ENCODE results near the gene NIPA2.

The NIPA2 gene

DNA sequence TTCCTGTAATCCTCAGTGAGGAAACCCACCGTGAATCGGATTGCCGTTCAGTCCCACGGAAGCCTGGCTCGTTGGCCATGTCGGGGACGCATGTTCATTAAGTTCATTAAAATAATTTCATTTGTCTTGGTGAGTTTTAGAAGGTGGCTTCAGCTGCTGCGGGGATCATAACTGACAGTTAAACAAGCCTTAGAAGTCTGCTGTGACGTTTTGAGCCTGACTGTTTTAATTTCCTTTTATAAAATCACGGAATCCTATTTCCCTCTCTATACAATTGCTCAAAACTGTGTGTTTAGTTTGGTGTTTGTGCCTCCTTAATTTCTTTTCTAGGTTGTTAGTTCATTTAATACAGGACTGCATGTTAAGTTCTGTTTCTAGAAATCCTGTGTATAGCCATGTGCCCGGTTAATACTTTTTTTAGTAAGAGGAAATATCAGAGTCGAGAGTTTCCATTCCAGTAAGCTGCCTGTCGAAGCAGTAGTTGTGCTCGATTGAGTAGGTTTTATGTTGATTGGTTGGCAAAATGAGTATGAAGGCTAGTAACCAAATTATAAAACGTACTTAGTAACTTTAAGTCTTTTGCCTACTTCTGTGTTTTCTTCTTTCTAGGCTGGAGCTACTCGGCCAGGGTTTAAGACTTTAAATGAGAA lies 705 bp downstream of the NIPA2 start:
- DNase-seq (ENCODE audit: low read depth in 2 of 2): no peak

DNA sequence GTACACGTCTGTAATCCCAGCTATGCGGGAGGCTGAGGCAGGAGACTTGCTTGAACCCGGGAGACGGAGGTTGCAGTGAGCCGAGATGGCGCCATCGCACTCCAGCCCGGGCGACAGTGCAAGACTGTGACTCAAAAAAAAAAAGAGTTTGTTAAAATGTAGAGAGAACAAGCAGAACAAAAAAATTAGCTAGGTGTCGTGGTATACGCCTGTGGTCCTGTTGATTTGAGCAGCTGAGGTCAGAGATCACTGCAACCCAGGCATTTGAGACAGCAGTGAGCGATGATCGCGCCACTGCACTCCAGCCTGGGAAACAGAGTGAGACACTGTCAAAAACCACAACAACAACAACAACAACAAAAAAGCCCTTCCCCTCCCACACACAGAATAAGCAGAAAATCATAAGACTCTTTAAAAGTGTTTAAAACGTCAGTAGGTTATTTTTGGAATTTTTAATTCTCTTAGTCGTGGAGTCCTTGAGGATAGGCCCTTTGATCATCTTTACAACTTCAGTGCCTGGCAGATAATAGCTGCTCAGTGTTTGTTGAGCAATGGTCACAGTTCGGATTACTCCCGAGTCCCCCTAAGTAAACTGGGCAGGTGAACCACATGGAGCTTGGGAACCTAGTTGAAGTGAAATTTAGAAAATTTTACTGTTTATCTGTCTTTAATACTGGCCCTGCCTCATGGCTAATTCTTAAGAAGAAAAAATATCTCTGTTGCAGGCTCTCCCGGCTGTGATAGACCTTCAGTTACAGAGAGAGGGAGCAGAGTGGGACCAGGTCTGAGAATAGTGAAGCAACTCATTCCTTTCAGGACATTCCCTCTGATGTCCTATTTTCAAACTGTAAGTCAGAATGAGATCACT lies 6.2 kb downstream of the NIPA2 start:
- DNase-seq (ENCODE audit: low read depth in 2 of 2): no peak

DNA sequence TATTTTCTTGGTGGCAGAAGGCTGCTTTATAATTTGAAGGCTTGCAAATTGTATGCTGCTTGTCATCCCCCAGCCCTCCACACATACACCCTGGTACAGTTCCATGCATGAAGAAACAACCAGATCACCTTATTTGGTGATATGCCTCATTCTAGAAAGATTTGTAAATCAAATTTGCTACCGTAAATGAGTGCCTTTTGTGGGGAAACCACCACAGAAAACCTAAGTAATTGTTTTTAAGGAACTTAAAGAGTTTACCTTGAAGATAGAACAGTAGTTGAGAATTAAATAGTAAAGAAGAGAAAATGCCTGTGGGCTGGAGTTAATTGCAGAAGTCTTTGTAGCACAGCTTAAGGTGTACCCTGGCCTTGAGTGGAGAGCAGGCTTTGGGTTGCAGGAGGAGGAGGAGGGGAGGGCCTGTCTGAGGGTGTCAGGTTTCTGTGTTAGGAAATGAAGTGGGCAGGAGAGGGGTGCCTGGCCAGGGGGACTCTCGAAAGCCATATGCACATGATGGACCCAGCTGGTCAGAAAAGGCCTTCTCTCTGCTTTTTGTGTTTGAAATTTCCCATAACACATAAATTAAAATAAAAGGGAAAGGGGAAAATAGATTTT lies 6.9 kb downstream of the NIPA2 start:
- no peak for DNase-seq (ENCODE audit: low read depth in 2 of 2)

DNA sequence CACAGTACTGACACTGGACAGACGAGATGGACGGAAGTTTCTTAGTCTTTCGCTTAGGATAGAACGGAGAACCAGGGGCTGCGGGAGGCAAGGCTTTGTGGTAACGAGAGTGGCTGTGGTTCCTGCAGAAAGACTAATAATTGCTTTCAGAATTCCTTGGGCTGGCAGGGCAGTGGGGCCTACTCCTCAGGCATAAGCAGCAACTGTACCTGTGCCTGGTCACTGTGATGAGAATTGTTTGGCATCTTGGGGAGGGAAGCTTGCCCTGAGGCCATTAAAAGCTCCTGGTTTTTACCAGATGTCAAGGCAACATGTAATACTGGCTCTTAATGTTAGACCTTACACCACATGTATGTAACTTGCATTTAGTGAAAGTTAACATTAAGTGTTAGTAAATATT lies 7.6 kb downstream of the NIPA2 start:
- no peak for DNase-seq (ENCODE audit: low read depth in 2 of 2)

DNA sequence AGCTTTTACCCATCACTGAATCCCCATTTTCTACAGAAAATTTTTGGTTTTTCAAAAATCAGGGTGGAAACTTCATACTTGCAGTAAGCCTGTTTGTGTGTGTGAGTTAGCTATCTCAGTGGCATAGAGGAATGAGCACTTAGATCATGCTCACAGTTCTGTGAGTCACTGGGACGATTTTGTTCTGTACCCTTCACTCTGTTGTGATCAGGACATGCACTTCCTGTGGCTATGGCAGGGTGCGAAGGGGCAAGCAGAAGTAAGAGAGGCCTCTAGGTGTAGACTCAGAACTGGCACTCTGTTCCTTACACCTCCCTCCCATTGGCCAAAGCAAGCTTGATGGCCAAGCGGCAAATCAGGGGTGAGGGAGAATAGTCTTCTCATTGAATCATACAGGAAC lies 11.6 kb downstream of the NIPA2 start:
- DNase-seq (ENCODE audit: low read depth in 2 of 2): no peak

DNA sequence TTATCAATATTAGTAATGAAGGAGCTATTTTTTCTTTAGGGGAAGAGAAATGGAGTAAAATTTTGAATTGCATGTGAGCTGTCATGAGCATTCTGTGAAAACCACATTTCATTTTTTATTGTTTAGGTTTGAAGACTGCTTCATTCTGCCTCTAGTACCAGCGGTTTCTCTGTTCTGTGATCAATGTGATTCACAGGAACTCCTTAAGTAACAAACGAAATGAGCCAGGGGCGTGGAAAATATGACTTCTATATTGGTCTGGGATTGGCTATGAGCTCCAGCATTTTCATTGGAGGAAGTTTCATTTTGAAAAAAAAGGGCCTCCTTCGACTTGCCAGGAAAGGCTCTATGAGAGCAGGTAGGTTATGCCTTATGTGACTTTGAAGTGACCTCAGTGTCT lies 13.0 kb downstream of the NIPA2 start:
- no peak for DNase-seq (ENCODE audit: low read depth in 2 of 2)

DNA sequence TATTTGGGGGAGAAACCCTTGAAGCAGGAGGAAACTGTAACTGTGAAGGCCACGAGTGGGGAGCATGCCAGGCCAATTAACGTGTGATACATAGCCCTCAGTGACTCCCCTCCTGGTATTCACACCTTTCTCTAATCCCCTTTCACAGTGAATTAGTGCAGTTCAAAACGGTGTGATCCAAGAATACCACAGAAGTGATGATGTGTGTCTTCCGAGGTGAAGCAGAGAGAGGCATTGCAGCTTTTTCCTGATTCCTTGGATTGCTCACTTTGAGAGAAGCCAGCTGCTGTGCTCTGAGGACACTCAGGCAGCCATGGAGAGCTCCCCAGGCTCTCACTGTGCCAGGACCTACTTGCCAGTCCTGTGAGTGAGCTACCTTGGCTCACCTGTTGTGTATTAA lies 17.3 kb downstream of the NIPA2 start:
- DNase-seq (ENCODE audit: low read depth in 2 of 2): no peak

DNA sequence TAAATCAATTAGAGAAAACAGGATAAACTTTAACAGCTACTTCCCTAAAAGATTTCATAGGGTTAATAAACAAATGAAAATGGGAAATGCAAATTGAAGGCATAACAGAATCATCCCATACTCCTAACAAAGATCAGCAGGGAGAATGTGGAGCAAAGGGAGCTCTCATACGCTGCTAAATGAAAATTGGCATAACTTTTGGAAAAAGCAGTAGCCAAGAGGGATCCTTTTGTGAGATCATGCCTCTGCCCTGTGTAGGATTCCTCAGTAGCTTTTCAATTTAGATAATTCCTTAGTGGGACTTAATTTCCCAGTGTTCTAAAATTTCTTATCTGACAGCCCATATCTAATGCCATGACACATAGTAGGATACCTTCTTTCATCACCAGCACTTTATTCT lies 18.2 kb downstream of the NIPA2 start:
- DNase-seq (ENCODE audit: low read depth in 2 of 2): no peak

DNA sequence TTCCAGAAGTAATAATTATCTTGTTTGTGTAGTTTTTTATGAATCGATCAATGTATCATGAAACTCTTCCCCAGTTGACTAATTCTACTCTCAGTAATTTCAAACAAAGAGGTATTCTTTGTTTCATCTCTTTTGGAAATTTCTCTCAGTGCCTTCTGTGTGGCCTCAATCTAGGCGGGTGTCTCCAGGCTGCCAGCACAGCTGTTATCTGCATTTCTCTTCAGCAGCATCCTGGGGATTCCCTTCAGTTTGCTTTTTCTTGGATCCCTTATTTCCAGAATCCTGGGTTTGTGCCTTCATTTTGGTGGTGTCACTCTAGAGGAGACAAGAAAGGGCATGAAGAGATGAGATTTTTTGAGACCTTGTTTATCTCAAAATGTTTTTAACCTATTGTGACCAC lies 22.7 kb downstream of the NIPA2 start:
- no peak for DNase-seq (ENCODE audit: low read depth in 2 of 2)

DNA sequence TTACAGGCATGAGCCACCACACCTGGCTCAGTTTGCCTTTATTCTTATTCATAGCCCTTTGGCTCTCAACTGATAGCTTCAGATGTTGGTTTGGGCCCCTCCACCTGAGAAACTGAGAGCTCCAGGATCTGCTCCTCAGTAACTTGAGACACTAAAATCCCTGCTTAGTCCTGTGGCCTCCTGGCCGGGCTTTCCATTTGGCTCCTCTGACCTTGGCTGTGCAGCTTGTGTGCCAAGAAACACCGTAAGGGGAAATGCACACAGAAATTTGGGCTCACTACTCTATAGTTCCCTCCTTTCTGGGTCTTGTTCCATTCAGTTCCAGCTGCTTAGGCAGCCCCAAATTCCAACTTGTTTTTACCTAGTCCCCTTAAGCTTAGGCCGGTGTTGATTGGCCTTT lies 24.9 kb downstream of the NIPA2 start:
- no peak for DNase-seq (ENCODE audit: low read depth in 2 of 2)

DNA sequence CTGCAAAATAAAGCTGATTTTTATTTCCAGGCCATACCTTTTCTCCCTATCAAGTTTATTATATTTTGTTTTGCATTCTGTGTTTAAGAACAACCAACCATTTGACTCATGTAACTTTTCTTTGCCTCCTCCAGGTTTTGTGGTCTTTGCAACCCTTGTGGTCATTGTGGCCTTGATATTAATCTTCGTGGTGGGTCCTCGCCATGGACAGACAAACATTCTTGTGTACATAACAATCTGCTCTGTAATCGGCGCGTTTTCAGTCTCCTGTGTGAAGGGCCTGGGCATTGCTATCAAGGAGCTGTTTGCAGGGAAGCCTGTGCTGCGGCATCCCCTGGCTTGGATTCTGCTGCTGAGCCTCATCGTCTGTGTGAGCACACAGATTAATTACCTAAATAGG lies 27.6 kb downstream of the NIPA2 start:
- no peak for DNase-seq (ENCODE audit: low read depth in 2 of 2)

DNA sequence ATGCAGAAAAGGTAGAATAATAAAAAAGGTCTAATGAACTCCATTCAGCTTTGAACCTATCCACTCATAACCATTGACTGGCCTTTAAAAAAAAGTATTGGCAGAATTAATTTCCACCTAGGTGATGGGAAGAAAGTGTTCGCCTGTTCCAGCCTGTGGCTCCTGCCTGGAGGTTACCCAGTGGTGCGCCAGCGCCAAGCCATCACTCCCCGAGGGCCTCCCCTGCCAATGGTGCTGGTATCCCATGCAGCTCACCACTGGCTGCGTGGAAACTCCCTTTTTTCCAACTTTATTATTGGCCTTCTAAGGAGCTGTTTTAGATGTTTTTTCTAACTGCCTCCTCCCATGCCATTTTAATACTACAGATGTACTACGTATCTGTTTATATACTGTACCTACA lies 29.4 kb downstream of the NIPA2 start:
- no peak for DNase-seq (ENCODE audit: low read depth in 2 of 2)

DNA sequence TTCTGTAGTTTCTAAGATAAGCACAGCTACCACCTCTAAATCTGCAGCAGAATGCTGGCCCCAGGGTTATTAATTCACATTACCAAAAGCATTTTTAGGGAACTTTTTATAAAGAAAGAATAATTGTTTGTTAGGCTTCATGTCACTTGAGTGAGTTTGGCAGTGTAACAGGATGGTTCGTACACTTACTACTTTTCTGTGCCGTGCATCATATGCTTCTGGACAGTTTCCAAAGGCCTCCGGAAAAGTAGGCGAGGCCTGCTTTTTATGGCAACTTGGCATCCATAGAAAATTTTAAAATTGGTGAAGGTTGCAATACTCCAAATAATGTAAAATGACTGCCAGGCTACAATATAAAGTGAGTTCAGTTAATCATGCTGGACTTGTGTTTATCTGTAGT lies 30.0 kb downstream of the NIPA2 start:
- no peak for DNase-seq (ENCODE audit: low read depth in 2 of 2)

DNA sequence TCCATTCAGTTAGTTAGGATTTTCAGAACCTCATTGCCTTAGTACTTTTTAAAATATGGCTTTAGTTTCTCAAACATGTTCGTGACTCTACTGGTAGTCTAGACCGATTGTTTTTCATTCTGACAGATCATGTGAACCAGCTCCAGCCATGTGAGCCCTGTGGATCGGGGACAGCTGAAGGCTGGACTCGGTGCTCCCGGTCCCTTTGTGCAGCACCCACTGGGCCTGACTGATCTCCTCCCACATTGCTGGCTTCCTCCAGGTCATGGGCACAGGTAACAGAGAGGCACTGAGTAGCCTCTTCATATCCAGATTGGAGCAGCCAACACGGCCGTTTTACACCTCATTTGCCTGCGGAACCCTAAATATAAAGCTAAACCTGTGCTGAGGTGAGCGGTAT lies 30.5 kb downstream of the NIPA2 start:
- DNase-seq (ENCODE audit: low read depth in 2 of 2): no peak

DNA sequence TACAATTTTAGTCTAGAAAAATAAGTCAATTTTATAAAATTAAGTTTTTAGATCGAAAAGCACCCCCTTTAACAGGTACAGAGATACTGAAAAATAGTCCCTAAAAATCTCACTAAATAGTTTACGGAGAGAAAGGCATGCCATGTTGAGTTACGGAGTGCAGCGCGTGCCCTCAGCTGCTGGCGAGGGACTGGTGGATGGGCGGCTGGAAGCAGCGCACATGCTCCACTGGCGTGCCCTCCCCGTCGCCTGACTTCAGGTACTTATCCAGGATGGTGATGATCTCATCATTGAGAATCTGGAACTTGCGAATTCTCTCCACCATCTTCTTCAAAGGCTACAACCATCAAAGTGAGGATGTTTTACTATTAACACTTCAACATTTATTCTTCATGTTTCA lies 31.4 kb downstream of the NIPA2 start:
- DNase-seq (ENCODE audit: low read depth in 2 of 2): no peak

DNA sequence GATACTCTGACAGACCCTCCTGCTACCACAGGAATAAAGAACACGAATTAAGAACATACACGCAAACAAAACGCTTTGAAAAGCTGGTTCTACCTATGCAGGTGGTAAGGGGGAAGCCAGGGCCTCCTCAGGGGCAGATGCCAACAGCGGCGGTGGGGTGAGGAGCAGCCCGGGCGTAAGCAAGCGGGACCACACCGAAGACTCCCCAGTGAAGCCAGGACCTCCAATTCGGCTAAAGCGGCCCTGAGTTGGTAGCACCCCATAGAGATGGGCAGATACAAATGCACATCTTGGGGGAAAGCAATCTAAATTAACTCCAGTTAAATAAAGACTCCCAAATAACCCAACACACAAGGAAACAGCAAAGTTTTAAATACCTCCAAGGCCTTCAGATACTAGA lies 32.4 kb downstream of the NIPA2 start:
- DNase-seq (ENCODE audit: low read depth in 2 of 2): no peak

DNA sequence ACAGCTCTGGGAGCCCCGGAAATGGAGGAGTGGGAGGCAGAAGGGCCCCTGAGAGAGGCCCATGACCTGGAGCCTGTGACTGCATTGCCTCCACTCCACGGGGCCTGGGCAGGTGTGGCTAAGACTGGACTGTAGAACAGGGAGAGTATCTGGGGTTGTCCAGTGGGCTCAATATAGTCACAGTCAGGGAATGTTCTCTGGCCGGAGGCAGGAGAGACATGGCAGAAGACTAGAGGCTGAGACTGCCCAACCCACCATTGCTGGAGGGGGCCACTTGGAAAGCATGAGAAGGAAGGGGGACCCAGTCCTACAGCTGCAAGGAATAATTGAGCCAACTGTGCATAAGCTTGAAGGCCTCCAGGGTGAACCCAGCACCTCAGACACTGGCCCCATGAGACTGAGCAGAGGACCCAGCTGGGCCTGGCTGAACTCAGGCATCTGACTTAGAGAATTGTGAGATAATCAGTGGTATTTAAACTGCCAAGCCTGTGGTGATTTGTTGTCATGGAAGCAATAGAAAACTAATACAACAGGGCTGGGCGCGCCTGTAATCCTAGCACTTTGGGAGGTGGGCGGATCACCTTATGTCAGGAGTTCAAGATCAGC lies 33.1 kb downstream of the NIPA2 start:
- no peak for DNase-seq (ENCODE audit: low read depth in 2 of 2)

DNA sequence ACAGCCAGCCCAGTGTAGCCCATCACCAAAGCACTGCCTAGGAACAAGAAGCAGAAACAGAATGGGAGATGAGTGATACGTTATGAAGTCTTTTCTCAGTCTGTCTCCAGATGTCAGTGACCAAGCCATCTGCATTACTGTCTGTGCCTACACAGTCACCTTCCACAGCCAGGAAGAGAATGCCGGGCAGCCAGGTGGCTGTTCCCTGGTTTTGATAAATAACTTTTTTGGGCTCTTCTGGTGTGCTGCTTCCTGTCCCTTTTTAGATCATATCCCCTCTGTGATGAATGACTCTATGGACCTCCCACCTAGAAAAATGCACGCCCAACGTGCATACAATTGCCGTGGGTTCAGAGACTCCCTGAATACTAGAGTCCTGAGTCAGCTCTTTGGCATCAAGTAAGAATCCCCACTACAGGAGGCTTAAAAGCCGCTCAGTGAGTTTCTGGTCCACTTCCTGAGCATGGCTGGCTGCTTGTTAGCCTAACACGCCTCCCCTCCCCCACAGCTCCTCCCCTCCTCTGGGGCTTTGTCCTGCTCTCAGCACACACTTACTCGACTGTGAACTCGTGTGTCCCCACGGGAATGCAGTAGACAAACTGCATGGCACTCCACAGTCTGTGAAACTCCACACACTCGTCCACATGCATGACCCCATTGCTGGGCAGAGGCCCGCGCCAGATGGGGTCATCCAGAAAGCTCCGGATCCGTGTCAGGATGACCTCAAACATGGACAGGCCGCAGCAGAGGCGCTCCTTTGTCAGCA lies 34.7 kb downstream of the NIPA2 start:
- no peak for DNase-seq (ENCODE audit: low read depth in 2 of 2)

DNA sequence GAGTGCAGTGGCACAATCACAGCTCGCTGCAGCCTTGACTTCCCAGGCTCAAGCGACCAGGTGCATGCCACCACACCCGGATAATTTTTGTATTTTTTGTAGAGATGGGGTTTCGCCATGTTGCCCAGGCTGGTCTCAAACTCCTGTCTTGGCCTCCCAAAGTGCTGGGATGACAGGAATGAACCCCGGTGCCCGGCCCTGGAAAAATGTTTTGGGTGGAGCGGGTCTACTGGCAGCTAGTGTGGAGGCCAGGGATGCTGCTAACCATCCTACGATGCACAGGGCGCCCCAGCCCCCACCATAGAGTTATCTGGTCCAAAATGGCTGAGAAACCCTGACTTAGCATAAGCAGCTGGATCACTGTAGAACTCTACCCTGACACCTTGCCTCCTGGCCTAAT lies 35.4 kb downstream of the NIPA2 start:
- no peak for DNase-seq (ENCODE audit: low read depth in 2 of 2)

DNA sequence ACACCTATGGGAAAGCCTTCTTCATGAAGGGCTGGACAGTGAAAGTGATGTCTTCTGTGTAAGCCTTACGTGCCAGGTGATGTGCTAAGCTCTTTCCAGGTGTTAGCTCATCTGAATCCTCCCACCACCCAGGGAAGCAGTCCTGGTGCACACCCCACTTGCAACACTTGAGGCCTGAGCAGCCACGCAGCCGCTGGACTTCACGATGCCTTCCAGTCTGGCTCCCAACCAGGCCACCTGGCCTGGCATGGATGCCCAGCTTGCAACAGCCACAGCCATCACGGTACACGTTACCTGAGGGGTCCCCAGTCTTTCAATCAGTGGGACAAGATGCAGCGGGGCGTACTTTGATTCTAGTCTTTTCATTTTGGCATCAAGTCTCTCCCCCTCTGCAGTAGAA lies 35.8 kb downstream of the NIPA2 start:
- DNase-seq (ENCODE audit: low read depth in 2 of 2): no peak

DNA sequence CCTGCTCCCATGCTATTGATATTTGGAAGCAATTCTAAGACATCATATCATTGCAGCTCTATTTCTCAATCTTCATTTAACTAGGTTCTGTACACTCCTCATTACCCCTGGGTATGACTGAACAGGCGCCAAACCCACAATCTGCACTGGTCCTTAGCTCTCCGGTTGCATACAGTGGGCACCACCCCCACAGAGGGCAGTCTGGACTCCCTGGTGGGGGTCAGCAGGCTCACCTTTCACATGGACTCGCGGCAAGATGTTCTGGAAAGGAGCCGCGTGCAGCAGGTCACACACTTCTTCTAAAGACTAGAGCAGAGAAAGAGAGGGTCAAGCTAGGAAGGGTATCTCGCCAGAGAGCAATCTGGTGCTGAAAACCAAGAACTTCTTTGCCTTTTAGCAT lies 36.5 kb downstream of the NIPA2 start:
- no peak for DNase-seq (ENCODE audit: low read depth in 2 of 2)

DNA sequence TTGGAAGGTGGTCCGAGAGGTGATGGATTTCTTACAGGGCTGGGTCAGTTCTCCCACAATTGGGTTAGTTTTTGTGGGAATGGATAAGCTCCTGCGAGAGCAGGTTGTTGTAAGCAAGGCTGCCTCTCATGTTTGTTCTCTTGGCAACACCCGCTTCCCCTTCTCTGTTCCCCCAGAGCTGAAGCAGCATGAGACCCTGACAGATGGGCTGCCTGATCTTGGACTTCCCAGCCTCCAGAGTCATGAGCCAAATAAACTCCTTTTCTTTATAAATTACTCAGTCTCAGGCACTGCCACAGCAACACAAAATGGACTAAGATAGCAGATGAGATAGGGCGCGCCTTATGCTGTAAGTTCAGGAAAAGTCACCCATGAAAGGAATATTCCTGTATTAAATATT lies 38.7 kb downstream of the NIPA2 start:
- DNase-seq (ENCODE audit: low read depth in 2 of 2): no peak
